Fibroblast of skin of abdomen (primary cell): ENCODE results near the gene DNAH5.
"Not testable (repeated sequence)": the region's sequence is repeated elsewhere in the genome, so short reads cannot be mapped to it uniquely, and the experiment has no call there.

Source experiments
- DNase-seq: peaks from one replicate; pipeline ENCODE4 v3.0.0-alpha.2; 2013

DNAH5 gene

GRCh38 chr5:13833440-13833839 is 111.0 kb downstream of the DNAH5 start:
- DNase-seq: no peak

GRCh38 chr5:13831351-13831750 is 113.1 kb downstream of the DNAH5 start:
- DNase-seq: peak; percentile 15

- DNase-seq: no peak
Measured at GRCh38 chr5:13830536-13830935, 114.0 kb downstream of the DNAH5 start.

GRCh38 chr5:13821366-13821765 is 123.1 kb downstream of the DNAH5 start:
- no peak for DNase-seq

GRCh38 chr5:13816126-13816525 is 128.4 kb downstream of the DNAH5 start:
- no peak for DNase-seq

- peak; percentile 4 for DNase-seq
Measured at GRCh38 chr5:13814301-13814700, 130.2 kb downstream of the DNAH5 start.

- no peak for DNase-seq
Measured at GRCh38 chr5:13809921-13810320, 134.6 kb downstream of the DNAH5 start.

- DNase-seq: no peak
Measured at GRCh38 chr5:13804336-13804735, 140.2 kb downstream of the DNAH5 start.

GRCh38 chr5:13798569-13798968 is 145.9 kb downstream of the DNAH5 start:
- DNase-seq: not testable (repeated sequence)

- no peak for DNase-seq
Measured at GRCh38 chr5:13785781-13786415, 158.6 kb downstream of the DNAH5 start.

- no peak for DNase-seq
Measured at GRCh38 chr5:13783726-13784125, 160.8 kb downstream of the DNAH5 start.

GRCh38 chr5:13780081-13780480 is 164.4 kb downstream of the DNAH5 start:
- DNase-seq: no peak

- no peak for DNase-seq
Measured at GRCh38 chr5:13773649-13774048, 170.8 kb downstream of the DNAH5 start.

GRCh38 chr5:13771011-13771571 is 173.4 kb downstream of the DNAH5 start:
- peak; percentile 15 for DNase-seq

- DNase-seq: no peak
Measured at GRCh38 chr5:13766236-13766635, 178.3 kb downstream of the DNAH5 start.

- DNase-seq: no peak
Measured at GRCh38 chr5:13763719-13764118, 180.8 kb downstream of the DNAH5 start.

GRCh38 chr5:13749766-13750165 is 194.7 kb downstream of the DNAH5 start:
- DNase-seq: peak; percentile 27

GRCh38 chr5:13746026-13746425 is 198.5 kb downstream of the DNAH5 start:
- DNase-seq: no peak

GRCh38 chr5:13745508-13745907 is 199.0 kb downstream of the DNAH5 start:
- peak; percentile 65 for DNase-seq

- no peak for DNase-seq
Measured at GRCh38 chr5:13740471-13740870, 204.0 kb downstream of the DNAH5 start.

- DNase-seq: no peak
Measured at GRCh38 chr5:13739479-13739878, 205.0 kb downstream of the DNAH5 start.

GRCh38 chr5:13735691-13736090 is 208.8 kb downstream of the DNAH5 start:
- no peak for DNase-seq

GRCh38 chr5:13731121-13731628 is 213.3 kb downstream of the DNAH5 start:
- no peak for DNase-seq

GRCh38 chr5:13708906-13709305 is 235.6 kb downstream of the DNAH5 start:
- DNase-seq: no peak

- DNase-seq: peak; percentile 6
Measured at GRCh38 chr5:13708432-13708831, 236.1 kb downstream of the DNAH5 start.
